Neural progenitor cell (in vitro differentiated cells): ENCODE results near the gene PCLO.

Source experiments
- CTCF ChIP-seq: fragments of 200-600 bp; sonication (generic); IDR thresholded peaks from 2 replicates; pipeline ENCODE4 v1.5.1; 2017; ENCODE audit warnings: antibody characterized with exemption, mild to moderate bottlenecking
- EZH2 ChIP-seq: fragments of 200-600 bp; sonication (generic); IDR thresholded peaks from 2 replicates; pipeline ENCODE4 v1.6.1; 2017; ENCODE audit warnings: antibody characterized with exemption, mild to moderate bottlenecking, moderate library complexity

- TF ChIP-seq EZH2 = no peak
- no peak for TF ChIP-seq CTCF
Measured at GRCh38 chr7:82715344-82715743, 447.3 kb downstream of the PCLO start.
